Measurements from ENCODE around the gene XAB2. TPM values are rescaled to one million over a fixed set of nuclear protein-coding genes. Genes with fewer than 3 reads are reported as not detected.

XAB2 gene
- total RNA-seq, 1 donor from 2014 or later, result 28.1 TPM

- Histone ChIP-seq H3K36me3 (ENCODE audit: insufficient read depth, low read length) (no peaks in the 10 kb centered on the region), H3K9me3 (ENCODE audit: insufficient read depth, low read depth, low read length) (no peaks in the 10 kb centered on the region), H3K4me2 (ENCODE audit: low read length) (no peak overlapping the region), H3K4me3 (ENCODE audit: insufficient read depth, low read depth, low read length) (no peak overlapping the region), H3K27ac (ENCODE audit: low read depth, low read length) (no peak overlapping the region), H3K4me1 (ENCODE audit: insufficient read depth, low read length) (no peaks in the 10 kb centered on the region), H3K27me3 (ENCODE audit: insufficient read depth, low read length) (no peaks in the 10 kb centered on the region), H2AFZ (ENCODE audit: low read depth, low read length) (no peak overlapping the region), H4K20me1 (ENCODE audit: insufficient read depth, low read length) (no peaks in the 10 kb centered on the region), H3K9ac (ENCODE audit: low read length) (no peak overlapping the region), H3K79me2 (ENCODE audit: insufficient read depth, low read length) (no peaks in the 10 kb centered on the region)
- Mint-ChIP-seq H3K36me3 (ENCODE audit: low read depth, unreplicated experiment) (peaks cover 3% of the 10 kb centered on the region), H3K4me3 (ENCODE audit: unreplicated experiment) (no peak overlapping the region), H3K4me1 (ENCODE audit: low read depth, unreplicated experiment) (no peaks in the 10 kb centered on the region), H3K27me3 (ENCODE audit: low read depth, unreplicated experiment) (no peaks in the 10 kb centered on the region), H3K9me3 (ENCODE audit: unreplicated experiment) (no peaks in the 10 kb centered on the region), H3K27ac (ENCODE audit: unreplicated experiment) (no peak overlapping the region)
- FAIRE-seq, result no peak
- DNase-seq (ENCODE audit: low read depth), result no peak
- TF ChIP-seq CTCF (IDR thresholded peaks at IDR 0.05; ENCODE audit: insufficient read depth, low read depth, low read length), result no peak
- no peak for TF ChIP-seq EZH2 (IDR thresholded peaks at IDR 0.05; ENCODE audit: insufficient read depth, low read length)
Measured at GRCh38 chr19:7612282-7613274, 16.8 kb downstream of the XAB2 start.

DNA sequence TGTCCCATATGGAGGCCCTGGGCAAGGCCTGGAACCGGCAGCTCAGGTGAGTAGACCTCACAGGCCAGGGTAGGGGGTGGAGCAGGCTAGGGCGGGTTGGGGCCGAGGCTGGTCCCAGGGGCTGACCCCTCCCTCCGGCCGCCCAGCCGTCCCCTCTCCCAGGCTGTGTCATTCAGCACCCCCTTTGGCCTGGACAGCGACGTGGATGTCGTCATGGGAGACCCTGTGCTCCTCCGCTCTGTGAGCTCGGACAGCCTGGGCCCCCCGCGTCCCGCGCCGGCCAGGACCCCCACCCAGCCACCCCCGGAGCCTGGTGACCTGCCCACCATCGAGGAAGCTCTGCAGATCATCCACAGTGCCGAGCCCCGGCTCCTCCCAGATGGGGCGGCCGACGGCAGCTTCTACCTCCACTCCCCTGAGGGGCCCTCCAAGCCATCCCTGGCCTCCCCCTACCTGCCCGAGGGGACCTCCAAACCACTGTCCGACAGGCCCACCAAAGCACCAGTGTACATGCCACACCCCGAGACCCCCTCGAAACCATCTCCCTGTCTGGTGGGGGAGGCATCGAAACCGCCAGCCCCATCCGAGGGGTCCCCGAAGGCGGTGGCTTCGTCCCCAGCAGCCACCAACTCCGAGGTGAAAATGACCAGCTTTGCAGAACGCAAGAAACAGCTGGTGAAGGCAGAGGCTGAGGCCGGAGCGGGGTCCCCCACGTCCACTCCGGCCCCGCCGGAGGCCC lies 17.6 kb downstream of the XAB2 start:
- H3K79me2 ChIP-seq (ENCODE audit: insufficient read depth, low read length), result no peaks in the 10 kb centered on the region
- H3K4me3 ChIP-seq (ENCODE audit: insufficient read depth, low read depth, low read length), result no peak overlapping the region
- Mint-ChIP-seq H3K4me1 (ENCODE audit: low read depth, unreplicated experiment) (no peaks in the 10 kb centered on the region), H3K27me3 (ENCODE audit: low read depth, unreplicated experiment) (no peaks in the 10 kb centered on the region), H3K9me3 (ENCODE audit: unreplicated experiment) (no peaks in the 10 kb centered on the region), H3K27ac (ENCODE audit: unreplicated experiment) (no peak overlapping the region), H3K4me3 (ENCODE audit: unreplicated experiment) (no peak overlapping the region), H3K36me3 (ENCODE audit: low read depth, unreplicated experiment) (peaks cover 3% of the 10 kb centered on the region)
- H2AFZ ChIP-seq (ENCODE audit: low read depth, low read length), result no peak overlapping the region
- no peaks in the 10 kb centered on the region for H4K20me1 ChIP-seq (ENCODE audit: insufficient read depth, low read length)
- H3K4me2 ChIP-seq (ENCODE audit: low read length), result no peak overlapping the region
- H3K9ac ChIP-seq (ENCODE audit: low read length), result no peak overlapping the region
- H3K4me1 ChIP-seq (ENCODE audit: insufficient read depth, low read length), result no peaks in the 10 kb centered on the region
- H3K27ac ChIP-seq (ENCODE audit: low read depth, low read length), result no peak overlapping the region
- DNase-seq (ENCODE audit: low read depth), result no peak
- TF ChIP-seq EZH2 (IDR thresholded peaks at IDR 0.05; ENCODE audit: insufficient read depth, low read length) (no peak), CTCF (IDR thresholded peaks at IDR 0.05; ENCODE audit: insufficient read depth, low read depth, low read length) (no peak)
- H3K36me3 ChIP-seq (ENCODE audit: insufficient read depth, low read length), result no peaks in the 10 kb centered on the region
- no peaks in the 10 kb centered on the region for H3K27me3 ChIP-seq (ENCODE audit: insufficient read depth, low read length)
- FAIRE-seq, result no peak
- no peaks in the 10 kb centered on the region for H3K9me3 ChIP-seq (ENCODE audit: insufficient read depth, low read depth, low read length)
